Sciatic nerve (tissue), 2 donors: ENCODE measurements around the gene TH. TPM values are rescaled to one million over a fixed set of nuclear protein-coding genes. Genes with fewer than 3 reads are reported as not detected.

Experiments
- ATAC-seq: fragments of 200-7000 bp; cut with Tn5 transposase; one replicate; pipeline ENCODE4 v1.9.1; 2020; ENCODE audit warnings: mild to moderate bottlenecking, moderate library complexity
- DNase-seq: peaks from one replicate; pipeline ENCODE4 v3.0.0-alpha.2; 2020; ENCODE audit warnings: low spot score
- intact Hi-C: fragments of 100-400 bp; cut with DNase I; formaldehyde crosslinking; loops from one replicate; pipeline ENCODE4 v1.14.2; 2022
- total RNA-seq: library from RNA; stranded (reverse); fragmentation: NEBNext Ultra II Directional; extraction: Animal tissue kit (Norgen Biotek cat#: 25700); gene quantifications from one replicate; pipeline ENCODE4 v1.2.1, GENCODE V29; 2021
- donor health status: DM: no; HTN: no; CAD: no.
- donor health status: DM: no; HTN: no; CAD: no.

Gene TH
- total RNA-seq, 1 donor from 2014 or later = 0.36 TPM

GRCh38 chr11:2153581-2154194 is 17.9 kb downstream of the TH start:
- intact Hi-C loops = loop anchor here (5.0 kb wide), 1 partner anchor 316 kb away; the partner anchor contains the start of gene TNNI2
- ATAC-seq (no peak), DNase-seq (no peak)

GRCh38 chr11:2151500-2152257 is 19.9 kb downstream of the TH start:
- intact Hi-C loops = loop anchor here (5.0 kb wide), 1 partner anchor 314 kb away; the partner anchor contains the start of gene TNNI2
- ATAC-seq (peak; percentile 70), DNase-seq (peak; percentile 90)

- no peak for ATAC-seq
- no peak for DNase-seq
- intact Hi-C loops = loop anchor here (5.0 kb wide), 1 partner anchor 313 kb away; the partner anchor contains the start of gene TNNI2
Measured at GRCh38 chr11:2149864-2150847, 21.5 kb downstream of the TH start.

- no peak for ATAC-seq
- intact Hi-C loops = no loop called here
- no peak for DNase-seq
Measured at GRCh38 chr11:2149460-2149859, 22.2 kb downstream of the TH start.

- intact Hi-C loops = no loop called here
- DNase-seq (no peak), ATAC-seq (no peak)
Measured at GRCh38 chr11:2148595-2148994, 23.0 kb downstream of the TH start.

GRCh38 chr11:2147391-2147790 is 24.2 kb downstream of the TH start:
- intact Hi-C loops = no loop called here
- ATAC-seq = no peak

GRCh38 chr11:2146051-2146450 is 25.6 kb downstream of the TH start:
- no peak for DNase-seq
- no peak for ATAC-seq
- intact Hi-C loops = no loop called here

More at GRCh38 chr11:2147391-2147790, 24.2 kb downstream of the TH start:
- DNase-seq = no peak

- intact Hi-C loops = no loop called here
- ATAC-seq = no peak
- DNase-seq = no peak
Measured at GRCh38 chr11:2144544-2145248, 26.9 kb downstream of the TH start.

GRCh38 chr11:2143799-2144543 is 27.6 kb downstream of the TH start:
- no peak for DNase-seq
- no peak for ATAC-seq
- intact Hi-C loops = no loop called here

GRCh38 chr11:2143477-2143798 is 28.2 kb downstream of the TH start:
- DNase-seq (no peak), ATAC-seq (no peak)
- intact Hi-C loops = no loop called here

GRCh38 chr11:2142762-2143202 is 28.8 kb downstream of the TH start:
- no peak for ATAC-seq
- intact Hi-C loops = no loop called here
- no peak for DNase-seq

GRCh38 chr11:2142300-2142759 is 29.3 kb downstream of the TH start:
- no peak for ATAC-seq
- DNase-seq = no peak
- intact Hi-C loops = no loop called here

- no peak for DNase-seq
- intact Hi-C loops = no loop called here
- no peak for ATAC-seq
Measured at GRCh38 chr11:2140411-2141400, 30.9 kb downstream of the TH start.

- ATAC-seq (no peak), DNase-seq (no peak)
- intact Hi-C loops = no loop called here
Measured at GRCh38 chr11:2139621-2140337, 31.8 kb downstream of the TH start.

GRCh38 chr11:2139123-2139521 is 32.5 kb downstream of the TH start, which contains the start of gene IGF2:
TSS of gene IGF2 (minus strand) at chr11:2139389. CDS start at chr11:2135523, 3,866 bp downstream.
- no peak for DNase-seq
- intact Hi-C loops = no loop called here
- no peak for ATAC-seq

GRCh38 chr11:2138431-2139122 is 33.0 kb downstream of the TH start:
- DNase-seq (no peak), ATAC-seq (no peak)
- intact Hi-C loops = no loop called here
